Measurements from ENCODE around the gene PDE6B. TPM values are rescaled to one million over a fixed set of nuclear protein-coding genes. Genes with fewer than 3 reads are reported as not detected.

The PDE6B gene
- total and polyA plus RNA-seq, 2 of the 13 experiments (the other 11 are each of a cell fraction or from before 2014, with no cell fraction given): 0.38 to 0.40 TPM

DNA sequence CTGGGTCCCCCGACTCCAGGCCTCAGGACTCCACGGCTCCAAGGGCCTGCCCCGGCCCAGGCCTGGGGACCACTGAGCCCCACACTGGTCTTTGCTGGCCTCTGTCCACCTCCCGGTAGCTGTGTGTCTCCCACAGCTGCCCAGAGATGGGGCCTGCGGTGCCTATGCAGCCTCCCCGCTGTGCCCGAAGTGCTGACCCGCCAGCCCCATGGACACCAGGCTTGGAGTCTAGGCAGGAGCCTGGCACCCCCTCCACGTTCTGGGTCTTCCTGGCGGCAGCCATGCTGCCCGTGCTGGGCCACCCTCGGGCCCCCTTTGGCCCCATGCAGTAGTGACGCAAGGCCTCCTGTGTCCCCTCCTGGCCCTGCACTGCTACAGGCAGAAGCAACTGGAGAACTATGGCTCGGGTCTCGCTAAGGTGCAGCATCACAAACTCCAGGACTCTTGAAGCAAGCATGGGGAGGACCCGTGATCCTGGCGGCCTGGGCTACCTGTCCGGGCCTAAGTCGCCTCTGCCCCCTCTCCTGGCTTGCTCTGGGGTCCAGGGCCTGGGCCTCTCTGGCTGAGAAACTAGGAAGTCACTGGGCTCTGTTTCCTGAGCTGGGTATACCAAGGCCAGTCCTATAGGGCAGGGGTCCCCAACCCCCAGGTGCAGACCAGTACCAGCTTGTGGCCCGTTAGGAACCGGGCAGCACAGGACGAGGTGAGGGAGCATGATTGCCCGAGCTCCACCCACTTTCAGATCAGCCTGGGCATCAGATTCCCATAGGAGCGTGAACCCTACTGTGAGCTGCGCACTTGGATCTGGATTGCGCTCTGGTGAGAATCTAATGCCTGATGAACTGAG lies 49.9 kb downstream of the PDE6B start (continued):
- TF ChIP-seq, protein P1, sequence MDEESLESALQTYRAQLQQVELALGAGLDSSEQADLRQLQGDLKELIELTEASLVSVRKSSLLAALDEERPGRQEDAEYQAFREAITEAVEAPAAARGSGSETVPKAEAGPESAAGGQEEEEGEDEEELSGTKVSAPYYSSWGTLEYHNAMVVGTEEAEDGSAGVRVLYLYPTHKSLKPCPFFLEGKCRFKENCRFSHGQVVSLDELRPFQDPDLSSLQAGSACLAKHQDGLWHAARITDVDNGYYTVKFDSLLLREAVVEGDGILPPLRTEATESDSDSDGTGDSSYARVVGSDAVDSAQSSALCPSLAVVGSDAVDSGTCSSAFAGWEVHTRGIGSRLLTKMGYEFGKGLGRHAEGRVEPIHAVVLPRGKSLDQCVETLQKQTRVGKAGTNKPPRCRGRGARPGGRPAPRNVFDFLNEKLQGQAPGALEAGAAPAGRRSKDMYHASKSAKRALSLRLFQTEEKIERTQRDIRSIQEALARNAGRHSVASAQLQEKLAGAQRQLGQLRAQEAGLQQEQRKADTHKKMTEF (CRISPR knock-in tag; IDR thresholded peaks at IDR 0.05): no peak
- no peak for TF ChIP-seq ZNF34 (CRISPR knock-in tag; IDR thresholded peaks at IDR 0.05; ENCODE audit: borderline replicate concordance)
- no peak for TF ChIP-seq ZFP37 (CRISPR knock-in tag; IDR thresholded peaks at IDR 0.05; ENCODE audit: borderline replicate concordance)
- TF ChIP-seq, protein P2, sequence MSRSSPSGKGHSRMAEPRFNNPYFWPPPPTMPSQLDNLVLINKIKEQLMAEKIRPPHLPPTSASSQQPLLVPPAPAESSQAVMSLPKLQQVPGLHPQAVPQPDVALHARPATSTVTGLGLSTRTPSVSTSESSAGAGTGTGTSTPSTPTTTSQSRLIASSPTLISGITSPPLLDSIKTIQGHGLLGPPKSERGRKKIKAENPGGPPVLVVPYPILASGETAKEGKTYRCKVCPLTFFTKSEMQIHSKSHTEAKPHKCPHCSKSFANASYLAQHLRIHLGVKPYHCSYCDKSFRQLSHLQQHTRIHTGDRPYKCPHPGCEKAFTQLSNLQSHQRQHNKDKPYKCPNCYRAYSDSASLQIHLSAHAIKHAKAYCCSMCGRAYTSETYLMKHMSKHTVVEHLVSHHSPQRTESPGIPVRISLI (CRISPR knock-in tag; IDR thresholded peaks at IDR 0.05; ENCODE audit: borderline replicate concordance): no peak
- TF ChIP-seq, protein P3, sequence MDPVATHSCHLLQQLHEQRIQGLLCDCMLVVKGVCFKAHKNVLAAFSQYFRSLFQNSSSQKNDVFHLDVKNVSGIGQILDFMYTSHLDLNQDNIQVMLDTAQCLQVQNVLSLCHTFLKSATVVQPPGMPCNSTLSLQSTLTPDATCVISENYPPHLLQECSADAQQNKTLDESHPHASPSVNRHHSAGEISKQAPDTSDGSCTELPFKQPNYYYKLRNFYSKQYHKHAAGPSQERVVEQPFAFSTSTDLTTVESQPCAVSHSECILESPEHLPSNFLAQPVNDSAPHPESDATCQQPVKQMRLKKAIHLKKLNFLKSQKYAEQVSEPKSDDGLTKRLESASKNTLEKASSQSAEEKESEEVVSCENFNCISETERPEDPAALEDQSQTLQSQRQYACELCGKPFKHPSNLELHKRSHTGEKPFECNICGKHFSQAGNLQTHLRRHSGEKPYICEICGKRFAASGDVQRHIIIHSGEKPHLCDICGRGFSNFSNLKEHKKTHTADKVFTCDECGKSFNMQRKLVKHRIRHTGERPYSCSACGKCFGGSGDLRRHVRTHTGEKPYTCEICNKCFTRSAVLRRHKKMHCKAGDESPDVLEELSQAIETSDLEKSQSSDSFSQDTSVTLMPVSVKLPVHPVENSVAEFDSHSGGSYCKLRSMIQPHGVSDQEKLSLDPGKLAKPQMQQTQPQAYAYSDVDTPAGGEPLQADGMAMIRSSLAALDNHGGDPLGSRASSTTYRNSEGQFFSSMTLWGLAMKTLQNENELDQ (CRISPR knock-in tag; IDR thresholded peaks at IDR 0.05; ENCODE audit: borderline replicate concordance): no peak
- TF ChIP-seq ZNF605 (CRISPR knock-in tag; IDR thresholded peaks at IDR 0.05): no peak
- TF ChIP-seq POLR2A (IDR thresholded peaks at IDR 0.05; ENCODE audit: insufficient read depth in 1 of 2, low read depth in 2 of 2, low read length in 2 of 2): peak in 1 of 2 experiments; percentile 16; a peak in 2 of 4 replicates
- TF ChIP-seq, protein P4, sequence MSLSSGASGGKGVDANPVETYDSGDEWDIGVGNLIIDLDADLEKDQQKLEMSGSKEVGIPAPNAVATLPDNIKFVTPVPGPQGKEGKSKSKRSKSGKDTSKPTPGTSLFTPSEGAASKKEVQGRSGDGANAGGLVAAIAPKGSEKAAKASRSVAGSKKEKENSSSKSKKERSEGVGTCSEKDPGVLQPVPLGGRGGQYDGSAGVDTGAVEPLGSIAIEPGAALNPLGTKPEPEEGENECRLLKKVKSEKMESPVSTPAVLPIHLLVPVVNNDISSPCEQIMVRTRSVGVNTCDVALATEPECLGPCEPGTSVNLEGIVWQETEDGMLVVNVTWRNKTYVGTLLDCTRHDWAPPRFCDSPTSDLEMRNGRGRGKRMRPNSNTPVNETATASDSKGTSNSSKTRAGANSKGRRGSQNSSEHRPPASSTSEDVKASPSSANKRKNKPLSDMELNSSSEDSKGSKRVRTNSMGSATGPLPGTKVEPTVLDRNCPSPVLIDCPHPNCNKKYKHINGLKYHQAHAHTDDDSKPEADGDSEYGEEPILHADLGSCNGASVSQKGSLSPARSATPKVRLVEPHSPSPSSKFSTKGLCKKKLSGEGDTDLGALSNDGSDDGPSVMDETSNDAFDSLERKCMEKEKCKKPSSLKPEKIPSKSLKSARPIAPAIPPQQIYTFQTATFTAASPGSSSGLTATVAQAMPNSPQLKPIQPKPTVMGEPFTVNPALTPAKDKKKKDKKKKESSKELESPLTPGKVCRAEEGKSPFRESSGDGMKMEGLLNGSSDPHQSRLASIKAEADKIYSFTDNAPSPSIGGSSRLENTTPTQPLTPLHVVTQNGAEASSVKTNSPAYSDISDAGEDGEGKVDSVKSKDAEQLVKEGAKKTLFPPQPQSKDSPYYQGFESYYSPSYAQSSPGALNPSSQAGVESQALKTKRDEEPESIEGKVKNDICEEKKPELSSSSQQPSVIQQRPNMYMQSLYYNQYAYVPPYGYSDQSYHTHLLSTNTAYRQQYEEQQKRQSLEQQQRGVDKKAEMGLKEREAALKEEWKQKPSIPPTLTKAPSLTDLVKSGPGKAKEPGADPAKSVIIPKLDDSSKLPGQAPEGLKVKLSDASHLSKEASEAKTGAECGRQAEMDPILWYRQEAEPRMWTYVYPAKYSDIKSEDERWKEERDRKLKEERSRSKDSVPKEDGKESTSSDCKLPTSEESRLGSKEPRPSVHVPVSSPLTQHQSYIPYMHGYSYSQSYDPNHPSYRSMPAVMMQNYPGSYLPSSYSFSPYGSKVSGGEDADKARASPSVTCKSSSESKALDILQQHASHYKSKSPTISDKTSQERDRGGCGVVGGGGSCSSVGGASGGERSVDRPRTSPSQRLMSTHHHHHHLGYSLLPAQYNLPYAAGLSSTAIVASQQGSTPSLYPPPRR (CRISPR knock-in tag; IDR thresholded peaks at IDR 0.05; ENCODE audit: borderline replicate concordance): no peak
- no peak for TF ChIP-seq BRCA1 (CRISPR knock-in tag; IDR thresholded peaks at IDR 0.05)
